GM21737 (cell line): Measurements from ENCODE around the gene ZNF512.
"Not testable (repeated sequence)": the region's sequence is repeated elsewhere in the genome, so short reads cannot be mapped to it uniquely, and the experiment has no call there.

Experiments used
- ATAC-seq: cut with Tn5 transposase; IDR thresholded peaks from one replicate; pipeline ENCODE4 v1.9.1; 2021; ENCODE audit warnings: mild to moderate bottlenecking, moderate library complexity; ENCODE audit not compliant: unreplicated experiment

The ZNF512 gene

GRCh38 chr2:27582695-27583389, at the start of gene ZNF512:
ZNF512 (plus strand) TSS chr2:27583042; CDS start chr2:27583113, 71 bp downstream.
- ATAC-seq = peak; percentile 94

- no peak for ATAC-seq
These were observed 45.6 kb upstream of the ZNF512 start for GRCh38 chr2:27537287-27537686.

GRCh38 chr2:27538839-27539450, 43.9 kb upstream of the ZNF512 start:
- not testable (repeated sequence) for ATAC-seq

GRCh38 chr2:27539649-27540048, 43.2 kb upstream of the ZNF512 start:
- not testable (repeated sequence) for ATAC-seq

GRCh38 chr2:27544143-27544821, 38.6 kb upstream of the ZNF512 start:
- ATAC-seq = no peak

- no peak for ATAC-seq
These were observed 37.3 kb upstream of the ZNF512 start for GRCh38 chr2:27545348-27546141.

GRCh38 chr2:27549303-27549702, 33.5 kb upstream of the ZNF512 start:
- ATAC-seq = no peak

- no peak for ATAC-seq
These were observed 31.3 kb upstream of the ZNF512 start for GRCh38 chr2:27551514-27551913.

GRCh38 chr2:27552941-27553340, 29.9 kb upstream of the ZNF512 start:
- ATAC-seq = no peak

- not testable (repeated sequence) for ATAC-seq
These were observed 28.4 kb upstream of the ZNF512 start for GRCh38 chr2:27554451-27554850.

GRCh38 chr2:27559228-27559627, 23.6 kb upstream of the ZNF512 start:
- no peak for ATAC-seq

- no peak for ATAC-seq
These were observed 21.8 kb upstream of the ZNF512 start for GRCh38 chr2:27561060-27561459.

GRCh38 chr2:27566628-27567027, 16.2 kb upstream of the ZNF512 start:
- ATAC-seq = no peak

- ATAC-seq = no peak
These were observed 13.4 kb upstream of the ZNF512 start for GRCh38 chr2:27569398-27569797.

- no peak for ATAC-seq
These were observed 11.6 kb upstream of the ZNF512 start for GRCh38 chr2:27571197-27571596.

GRCh38 chr2:27571681-27572080, 11.2 kb upstream of the ZNF512 start:
- no peak for ATAC-seq

- no peak for ATAC-seq
These were observed 10.4 kb upstream of the ZNF512 start for GRCh38 chr2:27572439-27572838.

- ATAC-seq = no peak
These were observed 9.8 kb upstream of the ZNF512 start for GRCh38 chr2:27572998-27573429.

GRCh38 chr2:27573452-27573851, 9.4 kb upstream of the ZNF512 start:
- no peak for ATAC-seq

GRCh38 chr2:27581417-27582128, 1.3 kb upstream of the ZNF512 start:
- no peak for ATAC-seq
